Measurements from ENCODE around the gene PDGFB. TPM values are rescaled to one million over a fixed set of nuclear protein-coding genes. Genes with fewer than 3 reads are reported as not detected.

Gene PDGFB
- total RNA-seq, 1 donor from 2014 or later, result 53.4 TPM

DNA sequence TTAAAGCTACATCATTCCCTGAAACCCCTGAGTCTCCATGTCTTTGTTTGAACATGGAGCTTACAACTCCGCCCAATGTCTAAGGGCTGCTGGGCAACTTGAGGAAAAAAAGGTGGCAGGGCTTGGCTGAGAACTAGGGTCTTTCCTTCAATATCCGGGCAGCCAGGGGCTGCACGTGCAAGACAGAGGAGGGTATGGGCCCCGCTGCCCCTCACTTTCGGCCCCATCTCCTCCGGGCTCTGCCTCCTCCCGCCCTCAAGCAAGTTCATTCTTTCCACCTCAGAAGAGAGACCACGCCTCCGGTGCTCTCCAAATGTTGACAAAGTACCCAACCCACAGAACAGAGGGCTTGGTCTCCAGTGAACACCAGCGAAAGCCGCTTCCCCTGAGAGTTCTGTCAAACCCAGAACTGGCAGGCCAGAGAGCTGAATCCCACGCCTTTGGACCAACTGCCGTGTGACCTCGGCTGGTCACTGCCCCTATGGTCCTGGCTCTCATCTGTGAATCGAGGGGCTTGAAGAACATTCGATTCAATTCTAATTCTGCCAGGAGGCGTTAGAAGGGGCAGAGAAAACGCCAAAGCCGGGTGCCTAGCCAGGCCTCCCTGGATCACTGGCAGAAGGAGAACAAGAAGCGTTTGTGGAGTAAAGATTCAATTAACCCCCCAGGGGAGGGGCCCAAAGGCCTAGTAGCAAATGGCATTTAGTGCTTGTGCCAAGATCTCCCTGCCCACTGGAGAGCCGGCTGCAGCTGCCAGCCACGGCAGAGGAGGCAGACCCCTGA lies 7.3 kb downstream of the PDGFB start:
- no peak for DNase-seq (ENCODE audit: low spot score)
- H3K27me3 Mint-ChIP-seq (ENCODE audit: unreplicated experiment), result peaks cover 49% of the 10 kb centered on the region
- H3K4me1 Mint-ChIP-seq (ENCODE audit: unreplicated experiment), result peaks cover 58% of the 10 kb centered on the region
- H3K9me3 Mint-ChIP-seq (ENCODE audit: unreplicated experiment), result no peaks in the 10 kb centered on the region
- TF ChIP-seq, protein P1, sequence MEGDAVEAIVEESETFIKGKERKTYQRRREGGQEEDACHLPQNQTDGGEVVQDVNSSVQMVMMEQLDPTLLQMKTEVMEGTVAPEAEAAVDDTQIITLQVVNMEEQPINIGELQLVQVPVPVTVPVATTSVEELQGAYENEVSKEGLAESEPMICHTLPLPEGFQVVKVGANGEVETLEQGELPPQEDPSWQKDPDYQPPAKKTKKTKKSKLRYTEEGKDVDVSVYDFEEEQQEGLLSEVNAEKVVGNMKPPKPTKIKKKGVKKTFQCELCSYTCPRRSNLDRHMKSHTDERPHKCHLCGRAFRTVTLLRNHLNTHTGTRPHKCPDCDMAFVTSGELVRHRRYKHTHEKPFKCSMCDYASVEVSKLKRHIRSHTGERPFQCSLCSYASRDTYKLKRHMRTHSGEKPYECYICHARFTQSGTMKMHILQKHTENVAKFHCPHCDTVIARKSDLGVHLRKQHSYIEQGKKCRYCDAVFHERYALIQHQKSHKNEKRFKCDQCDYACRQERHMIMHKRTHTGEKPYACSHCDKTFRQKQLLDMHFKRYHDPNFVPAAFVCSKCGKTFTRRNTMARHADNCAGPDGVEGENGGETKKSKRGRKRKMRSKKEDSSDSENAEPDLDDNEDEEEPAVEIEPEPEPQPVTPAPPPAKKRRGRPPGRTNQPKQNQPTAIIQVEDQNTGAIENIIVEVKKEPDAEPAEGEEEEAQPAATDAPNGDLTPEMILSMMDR (IDR thresholded peaks at IDR 0.05; ENCODE audit: unreplicated experiment), result no peak
- H3K27ac Mint-ChIP-seq (ENCODE audit: unreplicated experiment), result no peak overlapping the region
- no peak overlapping the region for H3K4me3 Mint-ChIP-seq (ENCODE audit: unreplicated experiment)
- H3K36me3 Mint-ChIP-seq (ENCODE audit: low read depth, unreplicated experiment), result peaks cover 25% of the 10 kb centered on the region

DNA sequence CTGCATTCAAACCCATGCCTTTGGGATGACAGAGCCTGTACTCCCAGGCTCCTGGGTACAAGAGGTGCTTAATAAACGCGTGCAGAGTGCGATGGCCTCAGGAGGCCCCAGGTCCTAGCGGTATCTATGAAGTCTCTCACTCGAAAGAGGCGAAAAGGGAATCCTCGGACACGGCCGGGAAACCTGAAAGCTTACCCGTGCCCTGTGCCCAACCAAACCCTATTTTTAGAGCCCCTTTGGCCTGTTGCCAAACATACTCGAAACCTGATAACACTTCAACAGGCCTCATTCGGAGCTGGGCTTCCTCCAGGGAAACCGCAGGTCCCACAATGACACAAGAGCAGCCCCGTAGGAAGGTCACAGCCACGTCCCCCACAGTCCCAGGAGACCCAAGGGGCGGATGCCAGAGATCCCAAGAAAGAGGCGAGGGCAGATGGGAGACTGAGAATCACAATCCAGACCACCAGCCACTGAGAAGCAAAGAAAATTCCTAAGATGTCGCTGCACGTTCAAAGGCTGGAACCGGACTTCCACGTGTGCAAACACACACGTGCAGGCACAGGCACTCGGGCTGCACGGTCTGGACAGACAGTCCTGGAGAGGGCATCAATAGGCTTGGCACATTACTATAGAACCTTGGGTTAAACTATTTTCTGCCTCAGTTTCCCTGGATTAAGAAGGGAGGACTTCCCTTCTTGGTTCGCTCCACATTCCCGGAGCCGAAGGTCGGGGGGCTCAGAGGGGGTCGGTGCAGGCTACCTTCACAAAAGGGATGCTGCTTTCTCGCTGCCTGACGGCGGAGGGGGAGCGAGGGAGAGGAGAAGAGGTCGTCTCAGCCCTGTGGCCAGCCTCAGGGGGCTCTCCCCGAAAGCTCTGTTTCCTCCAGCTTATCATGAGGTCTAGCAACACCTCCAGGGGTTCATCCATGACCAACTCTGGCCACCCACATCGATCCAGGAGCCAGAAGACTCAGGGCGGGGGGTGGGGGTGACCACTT lies 8.2 kb downstream of the PDGFB start:
- H3K4me3 Mint-ChIP-seq (ENCODE audit: unreplicated experiment), result peak overlapping the region; percentile 82

DNA sequence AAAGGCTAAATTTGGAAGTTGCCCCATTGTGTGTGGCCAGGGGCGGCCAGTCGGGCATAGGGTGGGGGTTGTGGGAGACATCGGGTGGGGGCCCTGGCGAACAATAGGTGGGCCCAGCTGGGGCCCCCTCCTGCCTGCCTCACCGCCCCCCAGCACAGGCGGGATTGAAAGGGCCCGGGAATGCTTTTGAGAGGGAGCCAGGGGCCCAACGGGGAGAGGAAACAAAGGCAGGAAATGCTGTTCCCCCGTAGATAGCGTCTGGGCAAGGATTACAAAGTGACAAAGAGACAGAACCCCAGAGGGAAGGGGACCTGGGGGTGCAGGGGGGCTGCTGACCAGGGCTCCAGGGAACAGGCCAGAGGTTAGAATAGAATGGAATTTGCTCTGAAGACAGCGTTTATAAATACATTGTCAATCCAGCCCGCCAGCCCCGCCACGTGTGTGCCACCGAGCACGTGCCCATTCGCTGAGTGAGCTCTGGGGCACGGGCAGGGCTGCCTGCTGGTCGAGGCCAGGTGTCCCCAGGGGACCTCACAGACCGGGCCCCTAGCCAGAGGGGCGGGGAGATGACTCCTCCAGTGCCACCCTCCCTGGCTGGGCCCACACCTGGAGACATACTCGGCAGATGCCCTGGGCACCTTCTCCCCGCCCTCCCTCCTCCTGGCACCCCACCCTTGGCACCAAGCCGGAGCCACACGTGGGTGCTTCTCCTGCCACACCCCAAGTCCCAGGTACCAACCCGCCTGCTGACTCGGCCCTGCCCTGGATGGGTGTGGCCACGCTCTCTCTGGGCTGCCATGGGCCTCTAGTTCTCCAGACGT lies 9.7 kb downstream of the PDGFB start:
- DNase-seq (ENCODE audit: low spot score), result no peak
- H3K27me3 Mint-ChIP-seq (ENCODE audit: unreplicated experiment), result peaks cover 34% of the 10 kb centered on the region
- TF ChIP-seq, protein P1 (IDR thresholded peaks at IDR 0.05; ENCODE audit: unreplicated experiment), result no peak
- no peaks in the 10 kb centered on the region for H3K9me3 Mint-ChIP-seq (ENCODE audit: unreplicated experiment)
- peaks cover 20% of the 10 kb centered on the region for H3K36me3 Mint-ChIP-seq (ENCODE audit: low read depth, unreplicated experiment)
- H3K4me1 Mint-ChIP-seq (ENCODE audit: unreplicated experiment), result peaks cover 52% of the 10 kb centered on the region
- peak overlapping the region; percentile 96 for H3K27ac Mint-ChIP-seq (ENCODE audit: unreplicated experiment)
- peak overlapping the region; percentile 47 for H3K4me3 Mint-ChIP-seq (ENCODE audit: unreplicated experiment)

More for the DNA sequence above, 8.2 kb downstream of the PDGFB start:
- Mint-ChIP-seq H3K27me3 (ENCODE audit: unreplicated experiment) (peaks cover 48% of the 10 kb centered on the region), H3K27ac (ENCODE audit: unreplicated experiment) (peak overlapping the region; percentile 92), H3K4me1 (ENCODE audit: unreplicated experiment) (peaks cover 59% of the 10 kb centered on the region), H3K9me3 (ENCODE audit: unreplicated experiment) (no peaks in the 10 kb centered on the region), H3K36me3 (ENCODE audit: low read depth, unreplicated experiment) (peaks cover 28% of the 10 kb centered on the region)
- no peak for DNase-seq (ENCODE audit: low spot score)
- TF ChIP-seq, protein P1 (IDR thresholded peaks at IDR 0.05; ENCODE audit: unreplicated experiment), result no peak

DNA sequence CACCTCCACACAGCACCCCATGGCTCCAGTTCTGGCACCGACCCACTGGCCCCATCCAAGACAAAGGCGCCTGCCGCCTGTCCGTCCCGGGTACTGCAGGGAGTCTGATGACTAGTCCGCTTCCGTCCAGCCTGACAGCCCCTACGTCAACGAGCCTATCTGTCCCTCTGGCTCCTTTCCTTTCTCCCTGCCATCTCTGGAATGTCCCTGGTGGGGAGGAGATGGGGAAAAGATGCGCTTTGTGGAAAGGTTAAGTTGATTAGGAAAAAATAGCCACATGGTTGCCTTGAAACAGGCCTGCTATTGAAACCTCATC lies 10.4 kb downstream of the PDGFB start:
- Mint-ChIP-seq H3K27me3 (ENCODE audit: unreplicated experiment) (peaks cover 34% of the 10 kb centered on the region), H3K36me3 (ENCODE audit: low read depth, unreplicated experiment) (peaks cover 23% of the 10 kb centered on the region), H3K4me3 (ENCODE audit: unreplicated experiment) (peak overlapping the region; percentile 44), H3K4me1 (ENCODE audit: unreplicated experiment) (peaks cover 51% of the 10 kb centered on the region), H3K27ac (ENCODE audit: unreplicated experiment) (peak overlapping the region; percentile 96), H3K9me3 (ENCODE audit: unreplicated experiment) (no peaks in the 10 kb centered on the region)
- DNase-seq (ENCODE audit: low spot score), result no peak
- TF ChIP-seq, protein P1 (IDR thresholded peaks at IDR 0.05; ENCODE audit: unreplicated experiment), result peak; percentile 13
